ENCODE data around the gene BNIP2. TPM values are rescaled to one million over a fixed set of nuclear protein-coding genes. Genes with fewer than 3 reads are reported as not detected.

BNIP2 gene, protein sequence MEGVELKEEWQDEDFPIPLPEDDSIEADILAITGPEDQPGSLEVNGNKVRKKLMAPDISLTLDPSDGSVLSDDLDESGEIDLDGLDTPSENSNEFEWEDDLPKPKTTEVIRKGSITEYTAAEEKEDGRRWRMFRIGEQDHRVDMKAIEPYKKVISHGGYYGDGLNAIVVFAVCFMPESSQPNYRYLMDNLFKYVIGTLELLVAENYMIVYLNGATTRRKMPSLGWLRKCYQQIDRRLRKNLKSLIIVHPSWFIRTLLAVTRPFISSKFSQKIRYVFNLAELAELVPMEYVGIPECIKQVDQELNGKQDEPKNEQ
- total RNA-seq (2014; rRNA removed; shearing (Covaris generic); ENCODE audit: low replicate concordance): 125 and 259 TPM in 2 replicates

DNA sequence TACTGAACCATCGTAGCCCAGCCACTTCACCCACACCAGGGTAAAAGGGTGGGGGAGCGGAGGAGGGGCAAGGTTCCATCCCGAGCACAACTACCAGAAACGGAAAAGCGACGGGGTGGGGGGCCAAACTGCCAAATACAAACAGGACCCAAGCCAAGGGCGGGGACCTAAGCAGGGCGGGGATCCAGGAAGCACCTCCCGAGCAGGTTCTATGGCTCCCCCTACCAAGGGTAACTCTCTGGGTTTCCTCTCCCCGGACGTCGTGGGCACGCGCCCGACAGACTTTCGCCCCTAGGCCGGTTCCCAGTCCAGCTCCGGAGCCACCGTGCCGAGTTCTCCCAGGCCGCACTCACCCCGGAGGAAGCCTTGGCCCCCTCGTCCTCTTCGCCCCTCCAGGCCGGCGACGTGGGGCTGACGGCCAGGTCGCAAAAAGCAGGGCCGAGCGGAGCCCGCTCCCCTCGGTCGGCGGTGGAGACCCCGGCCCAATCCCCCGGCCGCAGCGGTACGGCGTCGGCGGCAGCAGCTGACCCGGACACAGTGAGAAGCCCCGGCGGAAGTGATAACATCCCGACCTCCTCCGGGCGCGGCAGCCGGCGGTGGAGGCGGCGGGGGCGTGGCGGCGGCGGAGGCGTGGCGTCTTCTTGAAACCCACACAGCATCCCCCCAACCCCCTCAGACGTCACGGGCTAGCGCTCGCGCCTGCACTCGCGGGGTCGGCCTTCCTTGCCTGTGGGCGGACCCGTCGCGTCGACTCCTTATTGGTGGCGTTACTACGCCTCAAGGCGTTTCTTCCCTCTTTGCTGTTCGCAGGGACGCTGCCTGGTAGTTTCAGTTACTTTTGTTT lies at the start of gene BNIP2:
BNIP2 (minus strand) TSS at position 539 of the 844 bp plus-strand sequence. CDS start 6,863 bp downstream, outside the sequence.
- peaks cover 30% of the 10 kb centered on the region for H3K36me3 ChIP-seq
- H3K4me3 ChIP-seq: peak within 1 kb of the TSS; percentile 90
- H3K27me3 ChIP-seq: no peaks in the 10 kb centered on the region
- H3K9me3 ChIP-seq: no peaks in the 10 kb centered on the region
- DNase-seq: peak; percentile 99

DNA sequence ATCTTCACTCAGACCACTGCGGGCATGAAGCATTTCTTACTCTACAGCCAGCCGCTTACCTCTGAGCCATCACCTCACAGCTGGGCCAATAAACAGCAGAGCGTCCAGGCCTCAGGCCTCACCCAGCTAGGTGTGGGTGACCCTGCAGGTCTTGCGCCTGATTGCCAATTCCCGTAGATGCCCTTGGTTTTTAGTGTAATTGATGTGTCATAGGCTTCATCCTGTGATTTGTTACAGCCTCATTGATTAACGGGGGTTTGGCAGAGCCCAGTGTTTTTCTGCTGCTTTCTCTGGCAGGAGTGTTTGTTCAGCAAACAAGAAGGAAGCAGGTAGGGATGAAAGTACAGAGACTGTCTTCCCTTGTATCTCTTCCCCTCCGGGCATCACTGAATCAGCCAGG lies 49.6 kb upstream of the BNIP2 start:
- DNase-seq: no peak
- Histone ChIP-seq H3K9me3 (peaks cover 4% of the 10 kb centered on the region), H3K27me3 (no peaks in the 10 kb centered on the region), H3K36me3 (no peaks in the 10 kb centered on the region), H3K4me3 (no peak overlapping the region)

DNA sequence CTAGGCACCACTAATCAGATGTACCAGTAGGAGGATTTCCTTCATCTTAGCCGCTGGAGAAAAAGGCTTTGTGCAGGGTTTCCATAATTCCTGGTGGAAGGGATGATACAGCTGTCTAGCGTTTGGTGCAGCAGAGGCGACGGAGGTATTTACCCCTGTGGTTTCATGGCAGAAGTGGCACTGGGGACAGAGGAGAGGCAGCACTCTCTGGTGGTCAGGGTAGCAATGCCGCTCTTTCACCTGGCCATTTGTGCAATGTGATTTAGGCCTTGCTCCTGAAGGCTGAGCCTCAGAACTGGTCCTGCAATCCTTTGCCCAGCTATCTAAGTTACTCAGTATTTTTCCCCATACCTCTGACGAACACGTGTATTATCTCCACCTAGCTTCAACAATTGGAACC lies 47.1 kb upstream of the BNIP2 start:
- Histone ChIP-seq H3K27me3 (0 out of 2 replicates have a peak, but pooled peaks cover 2% of the 10 kb centered on the region), H3K9me3 (no peaks in the 10 kb centered on the region), H3K4me3 (no peak overlapping the region), H3K36me3 (no peaks in the 10 kb centered on the region)
- no peak for DNase-seq

DNA sequence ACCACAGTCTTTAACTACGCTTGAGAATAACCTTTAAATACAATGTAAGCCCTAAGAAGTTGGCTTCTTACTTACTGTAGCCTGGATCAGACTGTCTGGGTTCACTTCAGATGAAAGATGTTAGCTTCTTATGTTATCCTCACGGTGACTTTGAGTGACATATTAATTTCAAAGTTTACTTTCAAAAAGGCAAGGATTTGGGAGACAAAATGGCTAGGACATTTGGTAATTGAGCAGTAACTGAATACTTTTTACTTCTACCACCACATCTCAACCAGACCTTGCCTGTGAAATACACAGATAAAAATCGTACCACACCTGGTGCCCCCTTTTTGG lies 36.0 kb upstream of the BNIP2 start:
- no peak for DNase-seq
- Histone ChIP-seq H3K36me3 (no peaks in the 10 kb centered on the region), H3K4me3 (no peak overlapping the region), H3K27me3 (peaks cover 7% of the 10 kb centered on the region), H3K9me3 (no peaks in the 10 kb centered on the region)

DNA sequence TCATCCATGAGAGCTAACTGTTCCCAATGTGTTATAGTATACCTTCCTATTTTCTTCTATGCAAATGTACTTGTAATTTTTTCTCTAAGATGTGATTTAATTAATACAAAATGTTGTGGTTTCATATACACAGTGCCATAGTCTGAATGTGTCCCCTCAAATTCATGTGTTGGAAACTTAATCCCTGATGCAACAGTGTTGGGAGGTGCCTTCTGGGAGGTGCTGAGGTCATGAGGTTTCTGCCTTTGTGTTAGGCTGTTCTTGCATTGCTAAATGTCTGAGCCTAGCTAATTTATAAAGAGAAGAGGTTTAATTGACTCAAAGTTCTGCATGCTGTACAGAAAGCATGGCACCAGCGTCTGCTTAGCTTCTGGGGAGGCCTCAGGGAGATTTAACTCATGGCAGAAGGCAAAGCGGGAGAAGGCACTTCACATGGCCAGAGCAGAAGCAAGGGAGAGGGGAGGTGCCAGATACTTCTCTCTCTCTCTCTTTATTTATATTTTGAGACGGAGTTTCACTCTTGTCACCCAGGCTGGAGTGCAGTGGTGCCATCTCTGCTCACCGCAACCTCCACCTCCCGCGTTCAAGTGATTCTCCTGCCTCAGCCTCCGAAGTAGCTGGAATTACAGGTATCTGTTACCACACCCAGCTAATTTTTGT lies 34.7 kb upstream of the BNIP2 start:
- no peak for DNase-seq
- Histone ChIP-seq H3K27me3 (no peaks in the 10 kb centered on the region; the same call in 1 of the 2 replicates), H3K9me3 (no peaks in the 10 kb centered on the region), H3K4me3 (no peak overlapping the region), H3K36me3 (no peaks in the 10 kb centered on the region)

DNA sequence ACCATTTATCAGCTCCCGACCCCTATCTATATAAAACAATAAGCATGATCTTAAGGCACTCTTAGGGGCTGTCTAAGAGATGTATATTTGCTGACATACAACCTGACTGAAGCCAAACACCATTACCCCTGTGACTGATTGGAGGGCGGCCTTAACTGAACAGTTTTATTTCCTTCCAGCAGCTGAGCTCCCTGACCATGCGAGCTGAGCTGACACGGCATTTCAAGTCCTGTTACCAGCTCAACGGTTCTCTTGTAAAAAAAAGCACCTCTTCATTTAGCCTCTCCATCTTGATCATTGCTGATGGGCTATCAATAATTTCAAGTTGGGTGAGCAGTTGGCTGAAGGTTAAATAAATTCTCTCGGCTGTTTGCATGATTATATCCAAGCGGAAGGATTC lies 33.4 kb upstream of the BNIP2 start:
- DNase-seq: no peak
- H3K9me3 ChIP-seq: no peaks in the 10 kb centered on the region
- H3K4me3 ChIP-seq: no peak overlapping the region
- no peaks in the 10 kb centered on the region for H3K27me3 ChIP-seq
- H3K36me3 ChIP-seq: no peaks in the 10 kb centered on the region

DNA sequence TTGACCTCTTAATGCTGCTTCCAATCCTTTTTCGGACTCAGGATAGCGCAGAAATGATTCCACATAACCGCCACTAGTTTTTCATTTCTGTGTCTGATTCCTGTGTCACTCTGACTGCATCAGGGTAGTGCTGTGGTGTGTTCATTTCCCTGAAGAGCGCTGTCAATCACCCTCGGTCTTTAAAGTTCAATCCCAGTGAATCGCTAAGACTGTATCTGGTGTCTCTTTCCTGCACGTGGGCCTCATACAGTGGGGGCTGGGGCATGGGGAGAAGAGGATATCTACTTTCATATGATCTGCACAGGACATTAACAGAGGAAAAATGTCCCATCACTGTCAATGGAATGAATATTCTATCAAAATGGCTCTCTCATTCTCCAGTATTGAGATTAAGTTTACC lies 32.9 kb upstream of the BNIP2 start:
- Histone ChIP-seq H3K4me3 (no peak overlapping the region), H3K27me3 (no peaks in the 10 kb centered on the region), H3K36me3 (no peaks in the 10 kb centered on the region), H3K9me3 (no peaks in the 10 kb centered on the region)
- DNase-seq: no peak

DNA sequence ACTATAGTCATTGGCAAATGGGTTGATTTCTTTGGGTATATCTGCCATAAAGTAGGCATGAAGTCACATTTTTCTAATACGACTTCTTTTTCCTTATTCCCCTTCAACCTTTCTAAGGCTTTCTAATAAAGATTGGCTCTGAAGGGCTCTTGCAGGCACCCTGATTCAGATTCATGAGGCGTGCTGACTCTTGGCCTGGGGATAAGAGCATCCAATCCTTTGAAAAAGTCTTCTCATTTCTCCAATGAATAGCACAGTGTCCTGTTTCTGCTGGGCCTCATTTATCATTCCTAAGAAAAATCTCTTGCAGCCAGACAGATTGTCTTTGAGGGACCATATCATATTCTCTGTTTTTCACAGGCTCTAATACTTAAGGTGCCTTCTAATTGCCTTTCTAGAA lies 32.3 kb upstream of the BNIP2 start:
- Histone ChIP-seq H3K4me3 (no peak overlapping the region), H3K27me3 (no peaks in the 10 kb centered on the region), H3K36me3 (no peaks in the 10 kb centered on the region), H3K9me3 (no peaks in the 10 kb centered on the region)
- no peak for DNase-seq

DNA sequence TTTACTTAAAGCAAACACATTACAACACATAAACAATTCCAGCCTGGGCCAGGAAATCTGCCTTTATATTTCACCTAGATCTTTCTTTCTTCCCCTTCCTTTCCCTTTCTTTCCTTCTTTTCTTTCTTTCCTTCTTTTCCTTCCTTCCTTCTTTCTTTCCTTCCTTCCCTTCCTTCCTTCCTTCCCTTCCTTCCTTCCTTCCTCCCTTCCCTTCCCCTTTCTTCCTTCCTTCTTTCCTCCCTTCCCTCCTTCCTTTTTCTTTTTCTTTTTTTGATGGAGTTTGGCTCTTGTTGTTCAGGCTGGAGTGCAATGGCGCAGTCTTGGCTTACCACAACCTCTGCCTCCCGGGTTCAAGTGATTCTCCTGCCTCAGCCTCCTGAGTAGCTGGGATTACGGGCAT lies 24.1 kb upstream of the BNIP2 start:
- no peak overlapping the region for H3K4me3 ChIP-seq
- no peak for DNase-seq
- H3K27me3 ChIP-seq: no peaks in the 10 kb centered on the region
- H3K36me3 ChIP-seq: no peaks in the 10 kb centered on the region
- no peaks in the 10 kb centered on the region; the same call in 1 of the 2 replicates for H3K9me3 ChIP-seq

DNA sequence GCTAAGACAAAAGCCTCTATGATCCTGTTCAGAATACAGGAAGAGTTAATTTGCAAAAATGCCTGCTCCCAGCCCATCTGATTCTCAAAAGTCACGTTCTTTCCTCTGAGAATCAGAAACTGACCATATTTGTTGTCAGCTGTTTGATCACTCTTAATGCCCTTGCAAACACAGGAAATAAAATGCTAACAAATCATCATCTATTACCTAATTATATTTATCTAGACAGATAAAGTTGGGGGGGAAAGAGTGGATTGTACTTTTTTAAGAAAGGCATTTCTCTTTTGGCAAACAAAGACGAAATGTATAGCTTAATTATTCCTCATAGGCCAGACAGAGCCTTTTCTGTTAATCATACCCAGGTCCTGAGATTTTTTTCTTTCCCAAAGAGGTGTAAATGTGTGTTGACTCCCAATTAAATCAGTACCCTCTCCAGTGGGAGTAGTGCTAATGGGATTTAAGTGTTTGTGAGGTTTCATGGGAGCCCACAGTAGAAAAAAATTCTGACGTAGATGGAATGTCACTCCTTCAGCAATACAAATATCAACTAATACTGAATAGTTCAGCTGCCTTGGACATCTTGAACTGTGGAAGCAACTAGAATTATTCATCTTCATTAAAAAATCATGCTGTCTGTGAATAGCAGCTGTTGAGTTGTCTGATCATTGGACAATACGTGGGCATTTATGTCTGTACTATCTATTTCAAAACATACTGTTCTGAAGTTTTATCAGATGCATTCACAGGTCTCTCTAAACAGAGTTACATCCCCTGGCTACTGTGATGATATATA lies 22.5 kb upstream of the BNIP2 start:
- Histone ChIP-seq H3K27me3 (no peaks in the 10 kb centered on the region), H3K9me3 (peaks cover 5% of the 10 kb centered on the region; the same call in 1 of the 2 replicates), H3K36me3 (no peaks in the 10 kb centered on the region), H3K4me3 (no peak overlapping the region)
- DNase-seq: no peak

DNA sequence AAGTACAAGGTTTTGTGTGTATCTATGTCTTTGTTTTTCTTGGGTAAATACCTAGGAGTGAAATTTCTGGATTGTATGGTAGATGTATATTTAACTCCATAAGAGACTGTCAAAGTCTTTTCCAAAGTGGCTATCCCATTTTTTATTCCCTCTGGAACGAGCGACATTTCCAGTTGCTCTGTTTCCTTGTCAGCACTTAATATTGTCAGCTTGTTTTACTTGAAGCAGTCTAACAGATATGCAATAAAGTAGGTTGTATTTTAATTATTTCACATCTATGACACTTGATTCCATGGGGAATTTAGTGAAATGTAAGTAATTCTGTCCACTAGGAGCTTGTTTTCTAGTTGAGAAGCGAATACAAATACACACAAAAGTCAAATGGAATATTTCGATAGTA lies 18.5 kb upstream of the BNIP2 start:
- H3K9me3 ChIP-seq: peaks cover 5% of the 10 kb centered on the region; the same call in 1 of the 2 replicates
- H3K4me3 ChIP-seq: no peak overlapping the region
- no peak for DNase-seq
- H3K36me3 ChIP-seq: no peaks in the 10 kb centered on the region
- H3K27me3 ChIP-seq: no peaks in the 10 kb centered on the region

DNA sequence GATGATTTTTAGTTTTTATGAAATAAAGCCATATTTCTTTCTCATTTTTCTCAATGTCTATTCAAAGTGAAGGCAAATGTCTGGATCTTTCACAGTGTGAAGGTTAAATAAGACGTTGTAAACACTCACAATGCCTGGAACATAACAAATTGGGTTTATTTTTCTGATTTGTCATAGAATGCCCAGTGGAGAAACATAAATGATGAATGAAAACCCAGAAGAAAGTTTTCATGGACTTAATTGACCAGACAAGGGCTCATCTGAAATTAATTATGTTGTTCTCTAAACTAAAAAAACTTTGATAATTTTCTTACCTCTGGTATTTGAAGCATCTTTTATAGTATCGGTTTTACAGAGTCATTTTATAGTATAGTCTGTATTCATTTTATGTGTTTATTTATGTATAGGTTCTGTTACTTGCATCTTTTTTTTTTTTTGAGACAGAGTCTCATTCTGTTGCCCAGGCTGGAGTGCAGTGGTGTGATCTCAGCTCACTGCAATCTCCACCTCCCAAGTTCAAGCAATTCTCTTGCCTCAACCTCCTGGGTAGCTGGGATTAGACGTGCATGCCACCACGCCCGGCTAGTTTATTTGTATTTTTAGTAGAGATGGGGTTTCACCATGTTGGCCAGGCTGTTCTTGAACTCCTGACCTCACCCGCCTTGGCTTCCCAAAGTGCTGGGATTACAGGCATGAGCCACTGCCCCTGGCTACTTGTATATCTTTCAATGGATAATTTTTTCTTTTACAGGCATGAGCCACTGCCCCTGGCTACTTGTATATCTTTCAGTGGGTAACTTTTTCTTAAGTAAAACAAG lies 15.1 kb upstream of the BNIP2 start:
- Histone ChIP-seq H3K27me3 (no peaks in the 10 kb centered on the region), H3K9me3 (peaks cover 5% of the 10 kb centered on the region; the same call in 1 of the 2 replicates), H3K36me3 (no peaks in the 10 kb centered on the region), H3K4me3 (no peak overlapping the region)
- DNase-seq: peak; percentile 95

DNA sequence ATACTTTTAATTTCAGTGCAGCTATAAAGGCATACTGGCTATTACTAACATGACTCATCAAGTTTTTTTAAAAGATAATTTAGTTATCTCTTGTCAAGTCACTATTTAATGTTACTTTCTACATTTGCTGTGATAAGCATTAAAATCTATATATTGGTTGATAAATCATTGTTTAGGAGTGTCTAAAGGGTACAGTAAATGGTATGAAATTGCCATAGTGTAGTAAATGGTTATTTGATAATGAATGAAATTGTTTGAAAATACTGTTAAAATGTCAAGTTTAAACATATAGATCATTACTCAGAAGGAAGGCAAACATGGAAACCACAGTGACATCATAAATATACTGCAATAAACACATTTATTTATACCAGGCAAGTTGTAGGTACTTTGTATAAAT lies 13.2 kb upstream of the BNIP2 start:
- Histone ChIP-seq H3K9me3 (peaks cover under 1% of the 10 kb centered on the region; the same call in 1 of the 2 replicates), H3K4me3 (no peak overlapping the region), H3K36me3 (no peaks in the 10 kb centered on the region), H3K27me3 (no peaks in the 10 kb centered on the region)
- no peak for DNase-seq

DNA sequence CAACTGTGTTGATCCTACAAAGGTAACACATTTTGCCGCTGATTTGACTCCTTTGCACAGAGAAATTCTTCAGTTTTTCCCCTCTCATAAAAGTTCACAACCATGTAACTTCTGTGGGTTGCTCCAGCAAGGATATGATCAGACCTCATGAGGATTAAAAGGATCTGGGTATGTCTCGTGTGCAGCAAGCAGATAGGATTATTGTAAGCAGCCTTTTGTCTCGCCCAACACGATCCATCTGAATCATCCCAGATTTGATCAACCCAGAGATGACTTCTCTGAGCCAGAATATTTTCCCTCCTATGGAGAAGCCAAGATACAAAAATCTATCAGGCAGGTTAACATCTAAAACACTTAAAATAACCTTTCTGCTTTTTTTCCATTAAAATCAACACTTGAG lies 12.8 kb upstream of the BNIP2 start:
- peak; percentile 56 for DNase-seq
- H3K4me3 ChIP-seq: no peak overlapping the region

DNA sequence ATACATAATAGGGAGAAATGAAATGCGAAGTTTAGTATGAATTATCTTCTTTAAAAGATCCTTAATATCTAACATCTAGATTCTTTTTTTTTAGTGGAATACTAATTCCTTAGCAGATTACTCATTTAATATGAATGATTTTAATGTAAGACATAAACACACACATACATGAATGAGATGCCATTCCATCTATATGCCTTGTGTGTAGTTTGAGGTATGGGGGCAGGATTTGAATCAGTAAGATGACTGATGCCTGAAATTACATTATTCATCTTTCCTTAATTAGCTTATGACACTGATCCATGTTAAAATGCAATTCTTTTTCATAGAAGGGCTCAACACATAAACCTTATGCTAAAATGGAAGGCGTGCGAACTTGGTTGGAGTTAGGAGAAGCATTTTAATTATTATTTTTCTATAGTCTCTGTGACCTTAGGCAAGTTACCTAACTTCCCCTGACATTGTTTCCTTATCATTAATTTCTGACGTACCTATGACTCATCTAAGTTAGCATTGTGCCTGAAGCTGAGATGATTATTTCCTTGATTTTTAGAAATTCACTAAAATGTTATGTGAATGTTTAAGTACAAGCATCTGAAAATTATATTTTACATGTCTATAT lies 10.8 kb upstream of the BNIP2 start:
- H3K27me3 ChIP-seq: no peaks in the 10 kb centered on the region
- H3K9me3 ChIP-seq: no peaks in the 10 kb centered on the region
- DNase-seq: no peak
- no peaks in the 10 kb centered on the region for H3K36me3 ChIP-seq
- H3K4me3 ChIP-seq: no peak overlapping the region

More for the DNA sequence above, 12.8 kb upstream of the BNIP2 start:
- H3K9me3 ChIP-seq: no peaks in the 10 kb centered on the region
- H3K27me3 ChIP-seq: no peaks in the 10 kb centered on the region
- no peaks in the 10 kb centered on the region for H3K36me3 ChIP-seq

All from MG63 (cell line).